Astrocyte (in vitro differentiated cells and primary cell): ENCODE data around the gene NR2C2.

ENCODE experiments used
- CTCF ChIP-seq: IDR thresholded peaks from 2 replicates; pipeline ENCODE4 v1.5.1; 2011; ENCODE audit warnings: low read depth, mild to moderate bottlenecking, inconsistent platforms, low read length, moderate library complexity; ENCODE audit not compliant: insufficient read depth
- EZH2 ChIP-seq: IDR thresholded peaks from 2 replicates; pipeline ENCODE4 v1.6.1; 2012; ENCODE audit warnings: mild to moderate bottlenecking, low read length, inconsistent platforms; ENCODE audit not compliant: insufficient read depth

- TF ChIP-seq CTCF = no peak
- no peak for TF ChIP-seq EZH2
Observed at GRCh38 chr3:15079091-15079490, 131.7 kb downstream of the NR2C2 start.
